ENCODE data around the gene MRPS18A.

The MRPS18A gene

DNA sequence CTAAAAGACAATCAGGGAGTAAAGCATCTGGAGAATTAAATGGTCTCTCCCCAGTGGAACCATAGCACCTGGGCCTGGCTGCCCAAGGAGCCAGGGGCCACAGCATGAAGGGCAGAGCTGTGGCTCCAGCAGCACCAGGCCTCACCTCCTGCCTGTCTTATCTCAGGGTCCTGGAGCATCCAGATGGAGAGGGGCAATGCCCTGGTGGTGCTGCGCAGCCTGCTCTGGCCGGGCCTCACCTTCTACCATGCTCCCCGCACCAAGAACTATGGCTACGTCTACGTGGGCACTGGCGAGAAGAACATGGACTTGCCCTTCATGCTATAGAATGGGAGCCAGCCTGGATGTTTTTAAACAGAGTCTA lies 17.0 kb downstream of the MRPS18A start:
- Mint-ChIP-seq H3K27me3 (ENCODE audit: low read depth) (no peaks in the 10 kb centered on the region), H3K36me3 (ENCODE audit: low read depth) (peaks cover 41% of the 10 kb centered on the region), H3K9me3 (no peaks in the 10 kb centered on the region), H3K4me1 (peaks cover 83% of the 10 kb centered on the region), H3K4me3 (peak overlapping the region in 2 of 3 experiments; percentile 21 to 57), H3K27ac (peak overlapping the region; percentile 95 to 99 (median 95))
- TF ChIP-seq, protein P1, sequence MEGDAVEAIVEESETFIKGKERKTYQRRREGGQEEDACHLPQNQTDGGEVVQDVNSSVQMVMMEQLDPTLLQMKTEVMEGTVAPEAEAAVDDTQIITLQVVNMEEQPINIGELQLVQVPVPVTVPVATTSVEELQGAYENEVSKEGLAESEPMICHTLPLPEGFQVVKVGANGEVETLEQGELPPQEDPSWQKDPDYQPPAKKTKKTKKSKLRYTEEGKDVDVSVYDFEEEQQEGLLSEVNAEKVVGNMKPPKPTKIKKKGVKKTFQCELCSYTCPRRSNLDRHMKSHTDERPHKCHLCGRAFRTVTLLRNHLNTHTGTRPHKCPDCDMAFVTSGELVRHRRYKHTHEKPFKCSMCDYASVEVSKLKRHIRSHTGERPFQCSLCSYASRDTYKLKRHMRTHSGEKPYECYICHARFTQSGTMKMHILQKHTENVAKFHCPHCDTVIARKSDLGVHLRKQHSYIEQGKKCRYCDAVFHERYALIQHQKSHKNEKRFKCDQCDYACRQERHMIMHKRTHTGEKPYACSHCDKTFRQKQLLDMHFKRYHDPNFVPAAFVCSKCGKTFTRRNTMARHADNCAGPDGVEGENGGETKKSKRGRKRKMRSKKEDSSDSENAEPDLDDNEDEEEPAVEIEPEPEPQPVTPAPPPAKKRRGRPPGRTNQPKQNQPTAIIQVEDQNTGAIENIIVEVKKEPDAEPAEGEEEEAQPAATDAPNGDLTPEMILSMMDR (IDR thresholded peaks at IDR 0.05; ENCODE audit: unreplicated experiment in 3 of 3): no peak

DNA sequence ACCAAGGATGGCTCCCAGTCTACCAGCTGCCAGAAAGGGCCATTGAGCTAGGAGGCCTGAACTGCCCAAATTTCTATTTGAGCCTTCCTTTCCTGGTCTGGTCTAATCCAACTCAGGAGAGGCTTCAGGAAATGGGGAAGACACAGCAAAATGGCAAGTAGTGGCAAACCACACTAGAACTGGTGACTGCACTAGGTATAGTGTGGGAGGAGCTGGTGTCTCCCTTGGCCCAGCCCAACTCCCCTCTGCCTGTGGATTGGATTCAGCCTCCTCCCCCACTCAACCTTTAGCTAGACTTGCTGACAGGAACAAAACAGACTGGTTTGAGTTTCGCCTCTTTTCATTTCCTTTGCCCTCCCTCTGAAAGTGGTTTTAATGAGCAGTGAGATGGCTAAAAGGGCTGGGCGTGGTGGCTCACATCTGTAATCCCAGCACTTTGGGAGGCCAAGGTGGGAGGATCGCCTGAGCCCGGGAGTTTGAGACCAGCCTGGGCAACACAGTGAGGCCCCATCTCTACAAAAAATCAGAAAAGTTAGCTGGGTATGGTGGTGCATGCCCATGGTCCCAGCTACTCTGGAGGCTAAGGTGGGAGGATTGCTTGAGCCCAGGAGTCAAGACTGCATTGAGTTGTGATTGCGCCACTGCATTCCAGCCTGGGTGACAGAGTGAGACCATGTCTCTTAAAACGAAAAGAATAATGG lies 17.5 kb downstream of the MRPS18A start:
- Mint-ChIP-seq H3K4me1 (peaks cover 83% of the 10 kb centered on the region), H3K27ac (peak overlapping the region; percentile 95 to 99 (median 95)), H3K4me3 (peak overlapping the region; percentile 21 to 57 (median 35)), H3K27me3 (ENCODE audit: low read depth) (no peaks in the 10 kb centered on the region), H3K9me3 (no peaks in the 10 kb centered on the region), H3K36me3 (ENCODE audit: low read depth) (peaks cover 36% of the 10 kb centered on the region)
- TF ChIP-seq, protein P1 (IDR thresholded peaks at IDR 0.05; ENCODE audit: unreplicated experiment in 3 of 3): no peak

DNA sequence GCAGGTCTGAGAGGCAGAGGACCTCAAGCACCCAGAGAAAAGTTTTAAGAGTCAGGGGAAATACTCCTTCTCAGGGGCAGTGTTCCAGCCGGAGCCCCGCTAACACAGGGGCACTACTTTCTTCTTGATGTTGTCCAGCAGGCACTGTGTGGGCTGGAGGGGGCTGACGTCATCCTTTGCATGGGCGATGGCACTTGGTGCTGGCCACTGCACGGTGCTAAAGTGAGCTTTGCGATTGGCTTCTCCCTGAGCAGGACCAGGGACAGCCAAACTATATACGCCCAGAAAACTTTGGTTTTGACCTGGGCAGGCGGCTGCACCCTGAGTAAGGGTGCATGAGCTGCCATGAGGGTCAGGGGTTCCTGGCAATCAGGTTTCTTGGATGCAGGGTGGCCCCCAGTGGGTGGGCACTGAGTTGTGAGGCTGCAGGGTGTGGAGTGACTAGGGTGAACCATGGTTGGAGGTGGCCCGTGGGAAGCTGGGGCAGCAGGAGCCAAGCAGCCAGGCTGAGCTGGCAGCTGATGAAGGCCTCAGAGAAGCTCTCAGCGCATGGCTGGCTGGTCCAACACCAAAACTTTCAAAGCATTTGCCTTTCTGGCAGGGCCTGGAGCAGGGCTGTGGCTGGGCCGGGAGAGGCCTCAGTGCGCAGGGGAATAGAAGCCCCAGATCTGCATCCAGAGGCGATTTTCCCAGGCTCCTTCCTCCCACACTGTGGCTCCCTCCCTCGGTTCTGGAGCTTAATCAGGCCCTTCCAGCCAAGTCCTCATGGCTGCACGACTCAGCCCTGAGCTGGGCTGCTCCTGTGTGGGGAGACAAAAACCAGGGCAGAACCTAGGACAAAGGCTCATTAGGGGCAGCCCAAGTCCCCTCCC lies 18.3 kb downstream of the MRPS18A start:
- no peaks in the 10 kb centered on the region for H3K27me3 Mint-ChIP-seq (ENCODE audit: low read depth)
- peak overlapping the region; percentile 95 to 99 (median 95) for H3K27ac Mint-ChIP-seq
- peaks cover 28% of the 10 kb centered on the region for H3K36me3 Mint-ChIP-seq (ENCODE audit: low read depth)
- no peaks in the 10 kb centered on the region for H3K9me3 Mint-ChIP-seq
- TF ChIP-seq, protein P1 (IDR thresholded peaks at IDR 0.05; ENCODE audit: unreplicated experiment in 3 of 3): no peak
- H3K4me3 Mint-ChIP-seq: peak overlapping the region in 1 of 3 experiments; percentile 57
- peaks cover 80% of the 10 kb centered on the region for H3K4me1 Mint-ChIP-seq

DNA sequence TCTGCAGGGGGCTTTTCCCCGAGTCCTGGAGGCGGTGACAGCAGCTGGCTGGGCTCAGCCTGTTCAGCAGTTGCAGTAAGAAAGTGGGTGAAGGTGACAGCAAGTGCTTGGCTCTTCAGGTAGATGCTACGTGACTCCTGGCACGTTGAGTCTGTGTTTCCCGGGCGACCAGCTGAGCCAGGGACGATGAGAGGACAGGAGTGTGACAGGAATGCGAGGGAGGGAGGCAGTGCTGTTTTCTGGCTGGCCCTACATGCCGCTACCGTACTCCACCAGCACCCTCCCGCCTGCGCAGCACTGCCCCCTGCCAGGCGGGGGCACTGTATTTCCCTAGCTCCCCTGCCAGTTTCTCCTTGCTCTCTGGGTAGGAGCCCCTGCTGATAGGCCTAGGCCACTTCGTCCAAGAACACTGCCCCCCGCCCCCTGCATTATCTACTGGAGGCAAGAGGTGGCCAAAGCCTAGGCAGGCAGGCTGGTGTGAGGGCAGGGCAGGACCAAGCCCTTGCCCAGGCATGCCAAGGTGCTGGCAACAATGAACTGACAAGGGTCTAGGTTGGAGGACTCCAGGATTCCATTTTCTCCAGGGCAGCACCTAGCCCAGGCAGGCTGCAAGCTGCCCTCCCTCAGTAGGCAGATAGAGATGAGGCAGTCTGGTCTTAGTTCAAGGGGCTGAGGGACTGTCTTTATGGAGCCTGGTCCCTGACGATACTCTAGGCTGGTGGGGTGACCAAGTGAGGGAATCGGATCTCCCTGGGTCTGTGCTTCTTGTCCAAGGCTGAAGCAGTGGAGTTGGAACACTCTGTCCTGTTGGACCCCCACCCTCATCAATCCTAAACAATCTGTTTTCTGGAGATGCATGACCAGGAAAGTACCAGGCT lies 19.2 kb downstream of the MRPS18A start:
- H3K9me3 Mint-ChIP-seq: no peaks in the 10 kb centered on the region
- TF ChIP-seq, protein P1 (IDR thresholded peaks at IDR 0.05; ENCODE audit: unreplicated experiment in 3 of 3): peak; percentile 41 to 62 (median 49)
- H3K27me3 Mint-ChIP-seq (ENCODE audit: low read depth): no peaks in the 10 kb centered on the region
- H3K4me3 Mint-ChIP-seq: peak overlapping the region; percentile 19 to 68 (median 30)
- H3K36me3 Mint-ChIP-seq (ENCODE audit: low read depth): peaks cover 22% of the 10 kb centered on the region
- peaks cover 74% of the 10 kb centered on the region for H3K4me1 Mint-ChIP-seq
- peak overlapping the region; percentile 95 to 99 (median 95) for H3K27ac Mint-ChIP-seq

DNA sequence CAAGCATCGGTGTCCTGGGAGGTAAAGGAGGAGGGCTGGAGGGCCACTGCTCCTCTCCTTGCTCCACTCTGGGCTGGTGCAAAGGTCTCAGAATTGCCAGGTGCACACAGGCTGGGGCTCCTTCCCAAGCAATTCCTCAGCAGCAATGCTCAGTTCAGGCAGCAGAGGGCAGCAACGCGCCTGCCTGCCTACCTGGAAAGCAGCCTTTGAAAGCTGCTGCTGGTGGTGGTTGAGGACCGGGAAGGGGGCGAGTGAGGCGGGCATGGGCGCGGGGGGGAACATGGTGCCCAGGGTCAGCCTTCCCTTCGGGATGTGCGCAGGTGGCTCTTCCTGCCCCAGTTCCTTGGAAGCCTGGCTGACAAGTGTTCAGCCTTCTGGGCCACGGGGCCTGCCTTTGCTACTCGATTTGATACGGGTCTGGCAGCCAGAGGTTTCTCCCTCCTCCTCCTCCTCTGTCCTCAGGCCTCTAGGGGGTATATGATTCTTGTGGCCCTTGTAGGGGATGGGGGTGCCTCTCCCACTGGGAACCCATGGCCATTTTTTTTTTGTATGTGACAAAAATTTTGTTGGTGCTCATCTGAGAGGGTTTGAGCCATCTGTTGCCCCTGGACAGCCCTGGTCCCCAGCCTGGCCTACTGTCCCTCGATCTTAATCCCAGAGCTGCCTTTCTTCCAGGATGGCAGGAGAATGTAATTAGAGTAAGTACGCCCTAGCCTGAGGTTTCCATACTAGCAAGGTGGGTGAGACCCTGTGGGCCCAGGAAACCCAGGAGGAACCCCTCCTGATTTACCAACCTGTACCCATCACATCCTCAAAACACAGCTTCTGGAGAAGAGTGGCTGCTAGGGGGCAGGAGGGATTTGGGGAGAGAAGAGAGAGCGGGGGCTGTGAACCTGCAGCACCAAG lies 20.1 kb downstream of the MRPS18A start:
- Mint-ChIP-seq H3K9me3 (no peaks in the 10 kb centered on the region), H3K4me3 (peak overlapping the region; percentile 50 to 76 (median 68)), H3K27ac (peak overlapping the region; percentile 95 to 99 (median 95)), H3K36me3 (ENCODE audit: low read depth) (peaks cover 14% of the 10 kb centered on the region), H3K27me3 (ENCODE audit: low read depth) (no peaks in the 10 kb centered on the region), H3K4me1 (peaks cover 65% of the 10 kb centered on the region)
- TF ChIP-seq, protein P1 (IDR thresholded peaks at IDR 0.05; ENCODE audit: unreplicated experiment in 3 of 3): peak; percentile 95 to 97 (median 96)

Data from nephron (organoid).